CD14-positive monocyte (primary cell): Measurements from ENCODE around the gene MSH6. TPM values are rescaled to one million over a fixed set of nuclear protein-coding genes. Genes with fewer than 3 reads are reported as not detected.
A peak's percentile ranks its signal among the peaks of the same experiment; 100 is the strongest.

Source experiments
- DNase-seq, 3 donors: peaks; one replicate each; pipeline ENCODE4 v3.0.0-alpha.2; 2011 to 2022
- H2AFZ ChIP-seq: 2 replicates; pipeline ENCODE4 v1.6.0; 2012; ENCODE audit warnings: mild to moderate bottlenecking, low read depth, low read length, inconsistent platforms; ENCODE audit not compliant: insufficient read depth, poor library complexity, severe bottlenecking
- H3K27ac ChIP-seq, 2 donors: 1 replicate in 1 of 2; 2 replicates in 1 of 2; pipeline ENCODE4 v1.5.1; 2012 to 2013; ENCODE audit warnings: low read length in 2 of 2, control low read depth in 1 of 2, inconsistent platforms in 1 of 2, low read depth in 1 of 2, mild to moderate bottlenecking in 1 of 2
- H3K27me3 ChIP-seq, 2 donors: one replicate each; pipeline versions ENCODE4 v1.6.0 to v1.6.1; 2011 to 2013; ENCODE audit warnings: low read length in 2 of 2; ENCODE audit not compliant: control insufficient read depth in 2 of 2, insufficient read depth in 2 of 2
- H3K36me3 ChIP-seq, 2 donors: replicated peaks in 1 of 2; 1 replicate in 1 of 2; 2 replicates in 1 of 2; pipeline versions ENCODE4 v1.5.1 to v1.6.1; 2012 to 2013; ENCODE audit warnings: low read length in 2 of 2, control low read depth in 1 of 2, inconsistent platforms in 1 of 2, mild to moderate bottlenecking in 1 of 2; ENCODE audit not compliant: insufficient read depth in 2 of 2, control insufficient read depth in 1 of 2
- H3K4me1 ChIP-seq, 2 donors: 1 replicate in 1 of 2; 2 replicates in 1 of 2; pipeline versions ENCODE4 v1.5.1 to v1.6.1; 2012 to 2013; ENCODE audit warnings: low read length in 2 of 2, control low read depth in 1 of 2, inconsistent platforms in 1 of 2, mild to moderate bottlenecking in 1 of 2, moderate library complexity in 1 of 2; ENCODE audit not compliant: insufficient read depth in 2 of 2, control insufficient read depth in 1 of 2
- H3K4me2 ChIP-seq: replicated peaks from 2 replicates; pipeline ENCODE3; 2012; ENCODE audit warnings: low read length, moderate library complexity, mild to moderate bottlenecking; ENCODE audit not compliant: poor library complexity, severe bottlenecking; ENCODE audit errors: extremely low read depth
- H3K4me3 ChIP-seq, 3 experiments: fragments of 200-600 bp in 1 of 3; sonication (generic) in 1 of 3; replicated peaks in 1 of 3; 1 replicate in 2 of 3; 2 replicates in 1 of 3; pipeline ENCODE4 v1.5.1; 2011 to 2013; ENCODE audit warnings: low read length in 3 of 3, mild to moderate bottlenecking in 3 of 3, control low read depth in 2 of 3, low read depth in 2 of 3, inconsistent platforms in 1 of 3, moderate library complexity in 1 of 3
- H3K79me2 ChIP-seq: 2 replicates; pipeline ENCODE4 v1.6.0; 2012; ENCODE audit warnings: mild to moderate bottlenecking, control low read depth, inconsistent platforms, low read length, moderate library complexity; ENCODE audit not compliant: insufficient read depth
- H3K9ac ChIP-seq: 2 replicates; pipeline ENCODE4 v1.6.0; 2017; ENCODE audit warnings: low read length, mild to moderate bottlenecking; ENCODE audit not compliant: insufficient read depth, poor library complexity, severe bottlenecking
- H3K9me3 ChIP-seq, 2 donors: replicated peaks in 1 of 2; 1 replicate in 1 of 2; 2 replicates in 1 of 2; pipeline versions ENCODE4 v1.5.1 to v1.6.1; 2012 to 2013; ENCODE audit warnings: low read length in 2 of 2, control low read depth in 1 of 2; ENCODE audit not compliant: control insufficient read depth in 1 of 2, insufficient read depth in 1 of 2
- H4K20me1 ChIP-seq: 2 replicates; pipeline ENCODE4 v1.6.0; 2012; ENCODE audit warnings: mild to moderate bottlenecking, low read length, control low read depth, moderate library complexity; ENCODE audit not compliant: insufficient read depth
- H3K27ac Mint-ChIP-seq, 7 donors: one replicate each; pipeline ENCODE4 v1.8.0; 2020; ENCODE audit warnings: mild to moderate bottlenecking in 7 of 7, mixed read lengths in 7 of 7, moderate library complexity in 6 of 7, inconsistent platforms in 2 of 7
- H3K27me3 Mint-ChIP-seq, 3 donors: one replicate each; pipeline ENCODE4 v1.8.0; 2021 to 2022; ENCODE audit warnings: low read depth in 3 of 3, mild to moderate bottlenecking in 3 of 3, mixed read lengths in 3 of 3, moderate library complexity in 3 of 3, inconsistent platforms in 1 of 3
- H3K36me3 Mint-ChIP-seq, 2 donors: one replicate each; pipeline ENCODE4 v1.8.0; 2020; ENCODE audit warnings: mixed read lengths in 2 of 2, inconsistent platforms in 1 of 2, mild to moderate bottlenecking in 1 of 2
- H3K4me1 Mint-ChIP-seq: one replicate; pipeline ENCODE4 v1.8.0; 2020; ENCODE audit warnings: mild to moderate bottlenecking, mixed read lengths
- H3K4me3 Mint-ChIP-seq, 2 donors: one replicate each; pipeline ENCODE4 v1.8.0; 2020; ENCODE audit warnings: mild to moderate bottlenecking in 2 of 2, mixed read lengths in 2 of 2, moderate library complexity in 1 of 2
- H3K9me3 Mint-ChIP-seq, 7 donors: one replicate each; pipeline ENCODE4 v1.8.0; 2020 to 2022; ENCODE audit warnings: mixed read lengths in 7 of 7, mild to moderate bottlenecking in 6 of 7, moderate library complexity in 6 of 7, inconsistent platforms in 2 of 7
- WGBS: methylation state at CpG from one replicate; pipeline ENCODE4 v1.1.5; 2013; ENCODE audit warnings: missing lambda C conversion rate; ENCODE audit not compliant: insufficient coverage; 5-methylcytosine and 5-hydroxymethylcytosine counted together
- intact Hi-C, 2 donors: fragments of 100-400 bp; cut with micrococcal nuclease; formaldehyde crosslinking; loops; one replicate each; pipeline versions ENCODE4 v1.15.0 to v1.15.1; 2023
- polyA plus RNA-seq, 3 donors: library from polyadenylated mRNA; depleted of rRNA in 1 of 3; unstranded in 2 of 3; stranded (reverse) in 1 of 3; fragments of 300-500 nt in 2 of 3; fragments of >200 nt in 1 of 3; fragmentation: Illumina TruSeq in 2 of 3; gene quantifications; 1 replicate in 2 of 3; 2 replicates in 1 of 3; pipeline ENCODE4 v1.2.3, GENCODE V29; 2012 to 2021
- TF ChIP-seq, protein P1 (sequence below): fragments of 200-600 bp; IDR thresholded peaks from one replicate; pipeline ENCODE4 v1.8.0; 2022; ENCODE audit warnings: antibody characterized with exemption, mild to moderate bottlenecking

The MSH6 gene
- polyA plus RNA-seq, 3 donors = 4.1 to 6.5 (median 6.0) TPM

- peaks cover 75% of the 10 kb centered on the region for H3K79me2 ChIP-seq
- H4K20me1 ChIP-seq = peaks cover 80% of the 10 kb centered on the region
- H3K4me3 ChIP-seq = peak overlapping the region in 2 of 3 experiments; percentile 23 to 42
- Mint-ChIP-seq H3K36me3 (peaks cover 59 to 83% of the 10 kb centered on the region in 2 donors), H3K4me1 (peaks cover 35% of the 10 kb centered on the region), H3K4me3 (peak overlapping the region; percentile 65 to 77), H3K9me3 (peaks cover 0 to 5% (median 5%) of the 10 kb centered on the region in 7 donors), H3K27me3 (no peaks in the 10 kb centered on the region), H3K27ac (peak overlapping the region; percentile 75 to 96 (median 91))
- H3K36me3 ChIP-seq = peaks cover 46 to 73% of the 10 kb centered on the region in 2 donors
- H3K27ac ChIP-seq = peak overlapping the region in 1 of 2 donors; percentile 82
- H3K9ac ChIP-seq = no peak overlapping the region
- 0% methylated on average over 3 of the region's 6 CpGs for WGBS
- TF ChIP-seq, protein P1, sequence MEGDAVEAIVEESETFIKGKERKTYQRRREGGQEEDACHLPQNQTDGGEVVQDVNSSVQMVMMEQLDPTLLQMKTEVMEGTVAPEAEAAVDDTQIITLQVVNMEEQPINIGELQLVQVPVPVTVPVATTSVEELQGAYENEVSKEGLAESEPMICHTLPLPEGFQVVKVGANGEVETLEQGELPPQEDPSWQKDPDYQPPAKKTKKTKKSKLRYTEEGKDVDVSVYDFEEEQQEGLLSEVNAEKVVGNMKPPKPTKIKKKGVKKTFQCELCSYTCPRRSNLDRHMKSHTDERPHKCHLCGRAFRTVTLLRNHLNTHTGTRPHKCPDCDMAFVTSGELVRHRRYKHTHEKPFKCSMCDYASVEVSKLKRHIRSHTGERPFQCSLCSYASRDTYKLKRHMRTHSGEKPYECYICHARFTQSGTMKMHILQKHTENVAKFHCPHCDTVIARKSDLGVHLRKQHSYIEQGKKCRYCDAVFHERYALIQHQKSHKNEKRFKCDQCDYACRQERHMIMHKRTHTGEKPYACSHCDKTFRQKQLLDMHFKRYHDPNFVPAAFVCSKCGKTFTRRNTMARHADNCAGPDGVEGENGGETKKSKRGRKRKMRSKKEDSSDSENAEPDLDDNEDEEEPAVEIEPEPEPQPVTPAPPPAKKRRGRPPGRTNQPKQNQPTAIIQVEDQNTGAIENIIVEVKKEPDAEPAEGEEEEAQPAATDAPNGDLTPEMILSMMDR = no peak
- peaks cover 30 to 34% of the 10 kb centered on the region in 2 donors for H3K4me1 ChIP-seq
- peaks cover 4 to 7% of the 10 kb centered on the region in 2 donors for H3K9me3 ChIP-seq
- DNase-seq = peak; percentile 69 to 83 (median 81)
- H2AFZ ChIP-seq = no peak overlapping the region
- peak overlapping the region; percentile 54 for H3K4me2 ChIP-seq
- H3K27me3 ChIP-seq = no peaks in the 10 kb centered on the region
- intact Hi-C loops = no loop called here
These were observed 15.7 kb downstream of the MSH6 start for GRCh38 chr2:47798631-47799030.

DNA sequence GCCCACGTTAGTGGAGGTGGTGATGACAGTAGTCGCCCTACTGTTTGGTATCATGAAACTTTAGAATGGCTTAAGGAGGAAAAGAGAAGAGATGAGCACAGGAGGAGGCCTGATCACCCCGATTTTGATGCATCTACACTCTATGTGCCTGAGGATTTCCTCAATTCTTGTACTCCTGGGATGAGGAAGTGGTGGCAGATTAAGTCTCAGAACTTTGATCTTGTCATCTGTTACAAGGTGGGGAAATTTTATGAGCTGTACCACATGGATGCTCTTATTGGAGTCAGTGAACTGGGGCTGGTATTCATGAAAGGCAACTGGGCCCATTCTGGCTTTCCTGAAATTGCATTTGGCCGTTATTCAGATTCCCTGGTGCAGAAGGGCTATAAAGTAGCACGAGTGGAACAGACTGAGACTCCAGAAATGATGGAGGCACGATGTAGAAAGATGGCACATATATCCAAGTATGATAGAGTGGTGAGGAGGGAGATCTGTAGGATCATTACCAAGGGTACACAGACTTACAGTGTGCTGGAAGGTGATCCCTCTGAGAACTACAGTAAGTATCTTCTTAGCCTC lies 16.2 kb downstream of the MSH6 start:
- Histone ChIP-seq H3K4me2 (peak overlapping the region; percentile 54), H2AFZ (no peak overlapping the region), H3K4me1 (peaks cover 30 to 34% of the 10 kb centered on the region in 2 donors), H3K79me2 (peaks cover 78% of the 10 kb centered on the region), H4K20me1 (peaks cover 85% of the 10 kb centered on the region), H3K36me3 (peaks cover 51 to 78% of the 10 kb centered on the region in 2 donors), H3K4me3 (peak overlapping the region in 2 of 3 experiments; percentile 23 to 42), H3K9me3 (peaks cover 6 to 12% of the 10 kb centered on the region in 2 donors), H3K27me3 (no peaks in the 10 kb centered on the region), H3K9ac (no peak overlapping the region), H3K27ac (peak overlapping the region in 1 of 2 donors; percentile 82)
- DNase-seq = peak; percentile 25 to 72 (median 44)
- TF ChIP-seq, protein P1 = no peak
- H3K4me3 Mint-ChIP-seq = peak overlapping the region; percentile 13 to 77
- intact Hi-C loops = no loop called here
- 95% methylated on average over 4 of the region's 6 CpGs for WGBS
- peaks cover 35% of the 10 kb centered on the region for H3K4me1 Mint-ChIP-seq
- H3K36me3 Mint-ChIP-seq = peaks cover 63 to 84% of the 10 kb centered on the region in 2 donors
- no peaks in the 10 kb centered on the region for H3K27me3 Mint-ChIP-seq
- peak overlapping the region; percentile 75 to 96 (median 91) for H3K27ac Mint-ChIP-seq
- peaks cover 0 to 10% (median 5%) of the 10 kb centered on the region in 7 donors for H3K9me3 Mint-ChIP-seq
